Spleen (tissue), 7 donors: ENCODE results near the gene WDR13.

Experiments
- POLR2AphosphoS5 ChIP-seq, 3 donors: sonication (generic); formaldehyde crosslinking; IDR thresholded peaks; one replicate each; pipeline ENCODE4 v1.5.1; 2017; ENCODE audit warnings: antibody characterized with exemption in 3 of 3
- TF ChIP-seq, protein P1 (sequence below), 11 experiments: fragments of 200-600 bp in 7 of 11; fragments of 450-650 bp in 4 of 11; sonication (generic) in 4 of 11; IDR thresholded peaks in 8 of 11; conservative IDR thresholded peaks in 3 of 11; 1 replicate in 7 of 11; 2 replicates in 4 of 11; pipeline versions ENCODE4 v1.4.0 to v1.8.0; 2016 to 2021; ENCODE audit warnings: antibody characterized with exemption in 11 of 11, inconsistent platforms in 4 of 11, mild to moderate bottlenecking in 1 of 11
- donor health status: DM: no; HTN: no; CAD: no; lungs with moderate emphysema.
- donor health status: DM: no; HTN: no; CAD: no.
- donor health status: DM: no; HTN: no; CAD: no.

DNA sequence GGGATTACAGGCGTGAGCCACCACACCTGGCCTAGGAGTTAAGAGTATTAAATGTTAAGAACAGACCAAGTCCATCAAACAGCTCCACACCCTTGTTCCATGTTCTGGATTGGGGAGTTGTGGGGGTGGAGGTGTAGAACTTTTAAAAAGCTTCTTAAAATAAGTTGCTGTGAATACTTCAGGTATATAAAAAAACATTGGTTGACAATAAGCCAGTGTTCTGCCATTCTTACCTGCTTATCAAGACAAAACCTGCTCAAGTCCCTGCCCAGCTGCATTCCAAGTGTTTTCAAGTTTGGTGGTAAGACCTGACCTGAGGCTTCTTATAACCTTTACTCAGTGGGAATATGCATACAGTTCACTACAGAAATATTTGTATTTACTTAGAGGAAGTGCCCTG, 16.6 kb upstream of the WDR13 start:
- TF ChIP-seq, protein P1, sequence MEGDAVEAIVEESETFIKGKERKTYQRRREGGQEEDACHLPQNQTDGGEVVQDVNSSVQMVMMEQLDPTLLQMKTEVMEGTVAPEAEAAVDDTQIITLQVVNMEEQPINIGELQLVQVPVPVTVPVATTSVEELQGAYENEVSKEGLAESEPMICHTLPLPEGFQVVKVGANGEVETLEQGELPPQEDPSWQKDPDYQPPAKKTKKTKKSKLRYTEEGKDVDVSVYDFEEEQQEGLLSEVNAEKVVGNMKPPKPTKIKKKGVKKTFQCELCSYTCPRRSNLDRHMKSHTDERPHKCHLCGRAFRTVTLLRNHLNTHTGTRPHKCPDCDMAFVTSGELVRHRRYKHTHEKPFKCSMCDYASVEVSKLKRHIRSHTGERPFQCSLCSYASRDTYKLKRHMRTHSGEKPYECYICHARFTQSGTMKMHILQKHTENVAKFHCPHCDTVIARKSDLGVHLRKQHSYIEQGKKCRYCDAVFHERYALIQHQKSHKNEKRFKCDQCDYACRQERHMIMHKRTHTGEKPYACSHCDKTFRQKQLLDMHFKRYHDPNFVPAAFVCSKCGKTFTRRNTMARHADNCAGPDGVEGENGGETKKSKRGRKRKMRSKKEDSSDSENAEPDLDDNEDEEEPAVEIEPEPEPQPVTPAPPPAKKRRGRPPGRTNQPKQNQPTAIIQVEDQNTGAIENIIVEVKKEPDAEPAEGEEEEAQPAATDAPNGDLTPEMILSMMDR (IDR thresholded peaks at IDR 0.05 in 8 of 11, conservative IDR thresholded peaks at IDR 0.05 in 3 of 11) = no peak
- TF ChIP-seq POLR2AphosphoS5 (IDR thresholded peaks at IDR 0.05) = no peak
